ENCODE measurements around the gene CNIH3. TPM values are rescaled to one million over a fixed set of nuclear protein-coding genes. Genes with fewer than 3 reads are reported as not detected.

CNIH3 gene
- total RNA-seq, 4 donors from 2014 or later = 6.2 to 6.3 TPM; not detected in 2

- Histone ChIP-seq H3K27ac (no peak overlapping the region), H3K4me1 (no peaks in the 10 kb centered on the region), H3K4me3 (no peak overlapping the region), H3K27me3 (no peaks in the 10 kb centered on the region), H3K9me3 (no peaks in the 10 kb centered on the region), H3K36me3 (no peaks in the 10 kb centered on the region)
- no peak for DNase-seq
- intact Hi-C loops (cut with DNase I; ENCODE audit: low total_unique reads) = no loop called here
- no peak for TF ChIP-seq CTCF (IDR thresholded peaks at IDR 0.05)
- no peak for TF ChIP-seq POLR2A (IDR thresholded peaks at IDR 0.05)
Measured at GRCh38 chr1:224785040-224785328, 168.9 kb downstream of the CNIH3 start.

GRCh38 chr1:224785622-224786021, 169.5 kb downstream of the CNIH3 start:
- Histone ChIP-seq H3K4me3 (no peak overlapping the region), H3K27ac (no peak overlapping the region), H3K9me3 (no peaks in the 10 kb centered on the region), H3K36me3 (no peaks in the 10 kb centered on the region), H3K4me1 (no peaks in the 10 kb centered on the region), H3K27me3 (no peaks in the 10 kb centered on the region)
- intact Hi-C loops (cut with DNase I; ENCODE audit: low total_unique reads) = no loop called here
- TF ChIP-seq CTCF (IDR thresholded peaks at IDR 0.05) (no peak), POLR2A (IDR thresholded peaks at IDR 0.05) (no peak)
- no peak for DNase-seq

- no peak for DNase-seq
- TF ChIP-seq POLR2A (IDR thresholded peaks at IDR 0.05) = no peak
- no peak for TF ChIP-seq CTCF (IDR thresholded peaks at IDR 0.05)
- no peaks in the 10 kb centered on the region for H3K36me3 ChIP-seq
- H3K4me3 ChIP-seq = no peak overlapping the region
- intact Hi-C loops (cut with DNase I; ENCODE audit: low total_unique reads) = no loop called here
- H3K9me3 ChIP-seq = no peaks in the 10 kb centered on the region
- H3K27ac ChIP-seq = no peak overlapping the region
- no peaks in the 10 kb centered on the region for H3K4me1 ChIP-seq
- H3K27me3 ChIP-seq = no peaks in the 10 kb centered on the region
Measured at GRCh38 chr1:224786533-224787250, 170.6 kb downstream of the CNIH3 start.

- Histone ChIP-seq H3K9me3 (no peaks in the 10 kb centered on the region), H3K4me1 (no peaks in the 10 kb centered on the region), H3K4me3 (no peak overlapping the region), H3K27me3 (no peaks in the 10 kb centered on the region), H3K36me3 (no peaks in the 10 kb centered on the region), H3K27ac (no peak overlapping the region)
- intact Hi-C loops (cut with DNase I; ENCODE audit: low total_unique reads) = no loop called here
- DNase-seq = no peak
- TF ChIP-seq POLR2A (IDR thresholded peaks at IDR 0.05) (no peak), CTCF (IDR thresholded peaks at IDR 0.05) (no peak)
Measured at GRCh38 chr1:224789311-224789710, 173.2 kb downstream of the CNIH3 start.

Other genes starting within 250 kb of the CNIH3 start
- 10 to 100 TPM; 45.9 to 76.9 (median 65.7) TPM for gene WDR26, start 181.5 kb upstream of the CNIH3 start, total RNA-seq

Measured in uterus (tissue), 4 donors.